ENCODE measurements around the gene CBX6.
"Not testable (repeated sequence)": the region's sequence is repeated elsewhere in the genome, so short reads cannot be mapped to it uniquely, and the experiment has no call there.

CBX6 gene

GRCh38 chr22:38862375-38863329, 9.4 kb downstream of the CBX6 start:
- no peak for DNase-seq
- Mint-ChIP-seq H3K4me1 (ENCODE audit: low read depth in 2 of 2) (peaks cover 4 to 13% of the 10 kb centered on the region in 2 donors), H3K36me3 (ENCODE audit: insufficient read depth) (peaks cover 39% of the 10 kb centered on the region), H3K27me3 (no peaks in the 10 kb centered on the region), H3K4me3 (no peak overlapping the region), H3K27ac (peak overlapping the region; percentile 35 to 50), H3K9me3 (no peaks in the 10 kb centered on the region)
- ATAC-seq (replicated peaks), result no peak

GRCh38 chr22:38861927-38862326, 10.1 kb downstream of the CBX6 start:
- peak overlapping the region; percentile 16 to 35 for H3K27ac Mint-ChIP-seq
- no peaks in the 10 kb centered on the region for H3K9me3 Mint-ChIP-seq
- DNase-seq (no peak), ATAC-seq (replicated peaks) (no peak)
- no peaks in the 10 kb centered on the region for H3K27me3 Mint-ChIP-seq
- peaks cover 38% of the 10 kb centered on the region for H3K36me3 Mint-ChIP-seq (ENCODE audit: insufficient read depth)
- no peak overlapping the region for H3K4me3 Mint-ChIP-seq
- peaks cover 4 to 11% of the 10 kb centered on the region in 2 donors for H3K4me1 Mint-ChIP-seq (ENCODE audit: low read depth in 2 of 2)

GRCh38 chr22:38861170-38861876, 10.7 kb downstream of the CBX6 start:
- Mint-ChIP-seq H3K27ac (no peak overlapping the region), H3K4me3 (peak overlapping the region in 1 of 2 donors; percentile 21), H3K9me3 (no peaks in the 10 kb centered on the region), H3K36me3 (ENCODE audit: insufficient read depth) (peaks cover 38% of the 10 kb centered on the region), H3K27me3 (no peaks in the 10 kb centered on the region), H3K4me1 (ENCODE audit: low read depth in 2 of 2) (peaks cover 4 to 11% of the 10 kb centered on the region in 2 donors)
- no peak for DNase-seq
- ATAC-seq (replicated peaks), result no peak

DNA sequence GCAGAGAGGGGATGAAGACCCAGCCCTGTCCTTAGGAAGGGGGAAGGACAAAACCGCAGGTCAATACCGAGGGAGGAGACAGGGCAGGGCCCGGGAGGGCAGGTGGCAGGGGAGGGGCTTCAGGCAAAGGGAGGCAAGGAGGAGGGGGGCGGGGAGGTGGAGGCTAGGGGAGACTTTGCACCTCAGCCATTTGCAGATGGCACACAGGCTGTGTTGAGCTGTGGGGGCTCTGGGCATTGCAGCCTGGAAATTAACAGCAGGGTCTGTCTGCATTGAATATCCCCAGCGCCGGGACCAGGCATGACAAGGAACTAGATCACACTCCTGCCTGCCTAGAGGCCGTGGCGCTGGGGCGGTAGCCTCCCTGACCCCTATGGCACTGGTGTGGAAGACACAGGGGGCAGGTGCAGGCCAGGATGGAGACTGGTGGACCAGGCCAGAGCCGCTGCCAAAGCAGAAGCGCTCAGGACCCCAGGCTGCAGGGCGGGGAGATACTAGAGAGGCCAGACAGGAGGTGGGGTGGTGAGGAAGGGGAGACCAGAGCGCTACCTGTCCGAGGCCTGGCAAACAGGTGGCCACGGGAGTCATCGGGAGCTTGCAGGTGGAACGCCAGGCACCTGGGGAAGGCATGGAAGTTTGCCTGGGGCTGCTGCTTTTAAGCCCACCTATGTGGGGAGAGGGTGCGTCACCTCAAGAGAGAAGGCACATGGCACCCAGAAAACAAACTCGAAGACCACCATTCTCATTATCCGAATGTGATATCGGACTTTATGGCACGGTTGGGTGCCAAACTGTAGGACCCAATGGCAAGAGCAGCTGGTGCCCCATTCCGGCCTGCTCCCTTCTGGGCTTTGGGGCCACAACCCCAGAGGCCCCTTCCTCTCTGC, 11.5 kb downstream of the CBX6 start:
- peaks cover 37% of the 10 kb centered on the region for H3K36me3 Mint-ChIP-seq (ENCODE audit: insufficient read depth)
- H3K27ac Mint-ChIP-seq, result peak overlapping the region; percentile 22 to 44
- H3K27me3 Mint-ChIP-seq, result no peaks in the 10 kb centered on the region
- peak overlapping the region in 1 of 2 donors; percentile 21 for H3K4me3 Mint-ChIP-seq
- DNase-seq (no peak), ATAC-seq (replicated peaks) (no peak)
- H3K4me1 Mint-ChIP-seq (ENCODE audit: low read depth in 2 of 2), result peaks cover 4 to 9% of the 10 kb centered on the region in 2 donors
- H3K9me3 Mint-ChIP-seq, result no peaks in the 10 kb centered on the region

DNA sequence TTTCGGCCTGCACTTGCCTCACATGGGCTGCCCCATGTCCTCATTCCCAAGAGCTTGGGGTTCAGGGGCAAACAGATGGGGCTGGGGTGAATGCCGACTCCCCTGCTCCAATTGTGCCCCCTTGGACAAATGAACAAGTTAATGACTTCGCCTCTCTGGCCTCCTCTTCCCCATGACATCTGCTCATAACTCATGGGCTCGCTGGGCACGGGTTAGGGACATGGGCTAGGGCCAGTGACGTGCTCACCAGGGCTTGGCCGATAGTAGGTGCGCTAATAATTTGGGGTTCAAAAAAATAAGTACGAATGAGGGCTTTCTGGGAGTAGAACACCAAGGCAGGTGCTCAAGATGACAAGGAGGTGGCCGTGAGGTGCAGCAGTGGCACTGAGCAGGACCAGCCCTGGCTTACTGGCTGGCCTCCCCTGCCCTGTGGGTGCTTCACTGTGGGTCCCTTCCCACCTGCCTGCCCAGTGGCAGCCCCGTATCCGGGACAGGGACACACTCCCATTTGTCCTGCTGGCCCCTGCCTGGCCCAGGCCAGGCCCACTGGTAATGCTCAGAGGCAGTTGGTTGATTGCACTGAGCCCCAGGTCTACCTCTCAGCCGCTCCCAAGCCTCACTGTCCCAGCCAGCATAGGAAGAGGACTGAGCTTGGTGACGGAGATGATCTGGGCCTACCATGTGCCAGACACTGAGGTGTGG, 12.3 kb downstream of the CBX6 start:
- no peak for ATAC-seq (replicated peaks)
- Mint-ChIP-seq H3K4me3 (no peak overlapping the region), H3K4me1 (ENCODE audit: low read depth in 2 of 2) (peaks cover 4 to 7% of the 10 kb centered on the region in 2 donors), H3K9me3 (no peaks in the 10 kb centered on the region), H3K27ac (peak overlapping the region in 1 of 2 donors; percentile 22), H3K27me3 (peaks cover 0 to 4% of the 10 kb centered on the region in 2 donors), H3K36me3 (ENCODE audit: insufficient read depth) (peaks cover 30% of the 10 kb centered on the region)
- DNase-seq, result no peak

DNA sequence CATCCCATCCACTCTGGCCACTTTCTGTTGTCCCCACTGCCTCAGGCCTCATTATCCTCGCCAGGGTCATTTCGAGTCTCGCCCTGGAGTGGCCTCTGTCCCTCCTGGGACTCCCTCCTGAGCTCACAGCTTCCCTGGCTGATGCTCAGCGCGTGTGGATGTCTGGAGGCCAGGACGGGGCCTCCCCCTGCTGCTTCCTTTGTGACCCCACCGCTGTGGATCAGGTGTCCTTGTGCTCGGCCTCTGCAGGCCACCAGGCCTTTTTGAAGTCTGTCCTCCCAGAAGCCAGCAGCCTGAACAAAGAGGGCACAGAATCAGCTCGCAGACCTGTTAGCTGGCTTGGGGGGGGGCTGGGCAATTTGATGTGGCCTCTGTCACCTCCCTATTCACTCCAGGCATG, 13.5 kb downstream of the CBX6 start:
- Mint-ChIP-seq H3K36me3 (ENCODE audit: insufficient read depth) (peaks cover 27% of the 10 kb centered on the region), H3K27me3 (peaks cover 0 to 9% of the 10 kb centered on the region in 2 donors), H3K4me1 (ENCODE audit: low read depth in 2 of 2) (peaks cover 4 to 7% of the 10 kb centered on the region in 2 donors), H3K4me3 (no peak overlapping the region), H3K9me3 (no peaks in the 10 kb centered on the region), H3K27ac (no peak overlapping the region)
- ATAC-seq (replicated peaks) (no peak), DNase-seq (no peak)

- not testable (repeated sequence) for DNase-seq; H3K4me1 Mint-ChIP-seq (ENCODE audit: low read depth in 2 of 2); H3K36me3 Mint-ChIP-seq (ENCODE audit: insufficient read depth); ATAC-seq (replicated peaks); H3K9me3 Mint-ChIP-seq; H3K27ac Mint-ChIP-seq; H3K4me3 Mint-ChIP-seq
- H3K27me3 Mint-ChIP-seq, result peaks cover 0 to 37% of the 10 kb centered on the region in 2 donors
Measured at GRCh38 chr22:38854476-38854875, 17.5 kb downstream of the CBX6 start.

- DNase-seq; H3K4me1 Mint-ChIP-seq (ENCODE audit: low read depth in 2 of 2); H3K27ac Mint-ChIP-seq; H3K36me3 Mint-ChIP-seq (ENCODE audit: insufficient read depth); H3K4me3 Mint-ChIP-seq; H3K9me3 Mint-ChIP-seq; ATAC-seq (replicated peaks): not testable (repeated sequence)
- H3K27me3 Mint-ChIP-seq, result peaks cover 0 to 37% of the 10 kb centered on the region in 2 donors
Measured at GRCh38 chr22:38853883-38854282, 18.1 kb downstream of the CBX6 start.

DNA sequence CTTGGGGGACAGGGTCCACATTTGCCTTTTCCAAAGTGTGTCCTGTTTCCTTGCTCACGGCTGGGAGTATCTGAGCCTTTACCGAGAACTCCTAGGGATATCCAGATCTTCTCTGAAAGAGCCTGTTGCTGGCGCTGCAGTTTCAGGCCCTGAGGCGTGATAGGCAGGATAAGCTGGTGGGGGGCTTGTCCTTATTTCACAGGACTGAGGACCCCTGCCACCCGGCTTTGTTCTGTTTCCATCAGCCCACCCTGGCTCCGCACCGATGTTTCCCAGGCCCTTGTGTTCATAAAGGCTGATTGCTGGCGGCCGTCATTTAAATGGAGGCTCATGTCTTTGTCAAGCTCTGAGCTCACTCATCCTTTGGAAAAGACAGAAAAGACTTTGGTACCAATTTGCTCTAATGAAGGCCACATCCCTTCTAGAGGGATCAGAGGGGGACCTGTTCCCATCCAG, 18.8 kb downstream of the CBX6 start:
- Mint-ChIP-seq H3K36me3 (ENCODE audit: insufficient read depth) (peaks cover 3% of the 10 kb centered on the region), H3K27me3 (peaks cover 0 to 37% of the 10 kb centered on the region in 2 donors), H3K4me1 (ENCODE audit: low read depth in 2 of 2) (peaks cover 1 to 3% of the 10 kb centered on the region in 2 donors), H3K4me3 (no peak overlapping the region), H3K9me3 (no peaks in the 10 kb centered on the region), H3K27ac (no peak overlapping the region)
- ATAC-seq (replicated peaks), result no peak
- DNase-seq, result no peak

GRCh38 chr22:38852522-38852921, 19.5 kb downstream of the CBX6 start:
- ATAC-seq (replicated peaks), result no peak
- Mint-ChIP-seq H3K4me1 (ENCODE audit: low read depth in 2 of 2) (peaks cover 1 to 3% of the 10 kb centered on the region in 2 donors), H3K9me3 (no peaks in the 10 kb centered on the region), H3K4me3 (no peak overlapping the region), H3K27me3 (peaks cover 0 to 42% of the 10 kb centered on the region in 2 donors), H3K27ac (no peak overlapping the region), H3K36me3 (ENCODE audit: insufficient read depth) (peaks cover 3% of the 10 kb centered on the region)
- DNase-seq, result no peak

GRCh38 chr22:38850941-38851849, 20.8 kb downstream of the CBX6 start:
- Mint-ChIP-seq H3K27me3 (peaks cover 0 to 54% of the 10 kb centered on the region in 2 donors), H3K36me3 (ENCODE audit: insufficient read depth) (peaks cover 3% of the 10 kb centered on the region), H3K27ac (no peak overlapping the region), H3K4me1 (ENCODE audit: low read depth in 2 of 2) (peaks cover 1 to 3% of the 10 kb centered on the region in 2 donors), H3K9me3 (no peaks in the 10 kb centered on the region), H3K4me3 (no peak overlapping the region)
- no peak for ATAC-seq (replicated peaks)
- DNase-seq, result no peak

- Mint-ChIP-seq H3K27me3 (peaks cover 0 to 56% of the 10 kb centered on the region in 2 donors), H3K27ac (no peak overlapping the region), H3K4me1 (ENCODE audit: low read depth in 2 of 2) (peaks cover 1 to 3% of the 10 kb centered on the region in 2 donors), H3K9me3 (no peaks in the 10 kb centered on the region), H3K4me3 (no peak overlapping the region), H3K36me3 (ENCODE audit: insufficient read depth) (peaks cover 3% of the 10 kb centered on the region)
- DNase-seq (no peak), ATAC-seq (replicated peaks) (no peak)
Measured at GRCh38 chr22:38850399-38850798, 21.6 kb downstream of the CBX6 start.

All from effector memory CD8-positive, alpha-beta T cell (primary cell).